NCI-H2029 (cell line): ENCODE data around the gene HYKK.
"Not testable (repeated sequence)": the region's sequence is repeated elsewhere in the genome, so short reads cannot be mapped to it uniquely, and the experiment has no call there.

Source experiments
- DNase-seq: peaks from one replicate; lab custom pipeline; 2025; lab: John Stamatoyannopoulos, UW

Gene HYKK

DNA sequence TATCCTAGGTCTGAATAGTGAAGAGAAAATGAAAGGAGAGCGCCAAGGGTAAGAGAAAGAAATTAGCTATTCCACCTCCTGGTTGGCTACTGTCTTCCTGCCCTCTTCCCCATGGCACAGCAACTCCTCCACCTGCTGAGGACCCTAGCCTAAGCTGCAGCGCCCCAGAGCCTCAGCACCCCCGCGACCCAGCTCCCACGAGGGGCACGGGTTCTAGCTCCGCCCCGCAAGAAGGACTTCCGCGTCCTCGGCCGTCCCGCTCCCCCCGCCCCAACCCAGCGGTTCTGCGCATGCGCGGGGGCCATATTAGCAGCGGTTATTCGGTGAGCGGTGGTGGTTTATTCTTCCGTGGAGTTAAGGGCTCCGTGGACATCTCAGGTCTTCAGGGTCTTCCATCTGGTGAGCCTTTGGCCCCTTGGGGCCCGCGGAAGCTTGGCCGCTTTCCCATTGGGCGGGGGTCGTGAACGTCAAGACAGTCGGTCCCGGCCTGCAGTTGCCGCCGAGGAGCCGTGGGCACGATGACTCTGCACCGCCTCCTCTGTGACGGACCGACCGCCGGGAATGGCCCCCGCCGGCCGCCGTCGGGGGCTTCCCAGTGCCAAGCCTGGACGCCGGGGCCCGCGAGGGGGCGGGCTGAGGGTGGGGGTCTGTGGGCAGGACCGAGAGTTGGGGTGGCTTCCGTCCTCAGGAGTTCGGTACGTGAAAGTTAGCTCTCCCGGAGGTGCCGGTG lies 32.9 kb downstream of the HYKK start, which contains the start of gene PSMA4:
Gene PSMA4, plus strand, starts transcription at position 304 of the 730 bp plus-strand sequence. CDS start 1,484 bp downstream, outside the sequence.
- peak; percentile 60 for DNase-seq

DNA sequence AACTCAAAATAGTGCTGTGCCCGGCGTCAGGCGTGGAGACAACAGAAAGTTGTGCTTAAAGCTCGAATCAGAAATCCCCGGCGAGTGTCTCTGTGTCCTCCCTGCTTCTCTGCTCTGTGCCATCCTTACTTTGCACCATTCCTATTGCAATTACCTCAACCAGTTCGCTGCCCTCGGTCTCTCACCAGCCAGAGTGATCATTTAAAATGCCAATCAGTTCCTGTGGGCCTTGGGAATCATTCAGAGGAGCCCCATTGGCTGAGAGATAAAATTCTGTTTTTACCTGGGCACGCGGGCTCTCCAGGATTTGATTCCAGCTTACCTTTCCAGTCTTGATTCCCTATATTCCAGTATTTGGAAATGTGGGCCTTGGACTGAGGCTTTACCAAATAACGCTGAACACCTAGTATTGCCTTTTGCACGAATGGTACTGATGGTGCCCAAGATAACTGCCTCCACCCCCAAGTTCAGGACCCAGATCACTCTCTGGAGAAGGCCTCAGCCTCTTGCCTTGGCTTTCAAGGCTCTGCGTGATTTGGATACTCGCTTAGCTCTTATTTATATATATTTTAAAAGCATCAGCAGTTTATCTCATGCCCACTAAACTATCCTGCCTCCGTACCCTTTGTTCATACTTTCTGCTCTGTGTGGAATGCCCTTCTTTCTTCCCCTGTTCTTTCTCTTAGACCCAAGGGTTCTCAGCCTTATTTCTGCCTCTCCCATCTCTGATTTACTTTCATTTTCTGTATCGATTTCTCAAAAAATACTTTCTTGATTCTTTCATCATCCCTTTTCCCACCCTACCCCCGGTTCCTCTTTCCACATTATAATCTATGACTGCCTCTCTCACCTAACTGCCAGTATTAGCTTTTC lies 33.7 kb downstream of the HYKK start:
- DNase-seq: no peak

DNA sequence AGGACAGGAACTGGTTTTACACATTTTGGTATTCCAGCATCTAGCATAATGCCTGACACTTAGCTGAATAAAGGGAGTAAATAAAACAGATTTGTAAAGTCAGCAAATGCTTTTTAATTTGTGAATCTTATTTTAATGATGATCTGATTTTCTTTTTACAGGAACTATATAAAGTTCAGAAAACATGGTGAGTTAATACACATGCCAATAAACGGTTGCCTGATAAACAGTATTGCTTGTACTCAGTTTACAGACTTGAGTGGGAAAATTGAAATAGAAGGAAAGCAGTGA lies 34.3 kb downstream of the HYKK start:
- no peak for DNase-seq

DNA sequence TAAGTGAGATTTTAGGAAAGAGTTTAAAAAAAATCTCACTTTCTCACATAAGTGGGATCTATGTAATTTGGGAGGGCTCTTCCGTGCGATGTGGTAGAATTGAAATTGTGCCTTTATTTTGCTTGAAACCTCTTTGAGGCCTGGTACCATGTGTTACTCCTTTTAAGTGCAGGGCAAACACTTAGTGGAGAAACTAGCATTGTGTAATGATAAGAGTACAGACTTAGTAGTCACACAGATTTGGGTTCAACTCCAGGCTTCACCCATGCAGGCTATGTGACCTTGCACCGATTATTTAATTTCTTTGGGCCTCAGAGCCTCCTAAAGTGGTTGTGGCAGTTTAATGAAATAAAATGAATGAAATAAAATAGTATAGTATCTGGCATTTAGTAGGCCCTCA lies 35.3 kb downstream of the HYKK start:
- no peak for DNase-seq

DNA sequence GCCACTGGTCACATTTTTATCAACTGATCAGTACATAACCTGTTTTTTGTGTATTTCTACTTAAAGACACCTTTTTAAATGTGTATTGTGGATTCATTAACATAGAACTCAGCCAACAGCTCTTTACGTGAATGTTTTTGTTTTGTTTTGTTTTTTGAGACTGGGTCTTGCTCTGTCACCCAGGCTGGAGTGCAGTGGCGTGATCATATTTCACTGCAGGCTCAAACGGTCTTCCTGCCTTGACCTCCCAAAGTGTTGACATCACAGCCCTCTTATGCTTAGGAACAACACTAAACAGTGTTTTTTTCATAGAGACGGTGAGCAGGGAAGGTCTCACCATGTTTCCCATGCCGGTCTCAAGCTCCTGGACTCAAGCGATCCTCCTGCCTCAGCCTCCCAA lies 42.8 kb downstream of the HYKK start:
- DNase-seq: no peak

DNA sequence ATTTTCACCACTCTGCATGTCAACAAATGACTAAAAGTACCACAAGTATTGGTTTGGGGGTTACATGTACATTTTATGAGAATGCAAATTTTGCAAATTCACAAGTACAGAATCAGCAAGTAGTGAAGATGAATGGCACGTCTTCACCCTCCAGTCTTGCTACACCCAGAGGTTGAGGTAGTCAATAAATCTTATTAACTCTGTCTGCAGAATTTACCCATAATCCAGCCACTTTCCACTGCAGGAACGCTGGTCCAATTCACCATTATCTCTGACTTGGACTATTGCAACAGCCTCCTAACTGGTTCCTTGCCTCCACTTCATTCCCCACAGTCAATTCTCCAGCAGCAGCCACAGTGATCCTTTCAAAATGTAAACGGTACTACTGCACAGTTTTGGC lies 43.4 kb downstream of the HYKK start:
- no peak for DNase-seq

DNA sequence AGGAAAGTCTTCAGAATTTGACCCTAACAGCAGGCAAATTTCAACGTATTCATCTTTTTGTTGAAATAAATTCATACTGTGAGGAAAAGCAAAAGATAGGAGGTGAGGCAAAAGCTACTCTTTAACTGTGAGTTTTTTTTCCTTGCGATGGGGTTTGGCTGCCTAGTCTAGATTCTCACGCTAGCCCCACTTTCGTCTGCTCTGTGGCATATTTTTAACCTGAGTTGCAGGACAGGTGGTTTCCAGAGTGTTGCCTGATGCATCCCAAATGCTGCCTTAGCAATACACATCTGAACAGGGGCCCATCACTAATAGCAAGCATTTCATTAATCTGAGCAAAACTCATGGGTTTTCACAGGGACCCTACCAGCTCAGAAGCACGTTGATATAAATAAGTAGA lies 44.5 kb downstream of the HYKK start:
- DNase-seq: no peak

DNA sequence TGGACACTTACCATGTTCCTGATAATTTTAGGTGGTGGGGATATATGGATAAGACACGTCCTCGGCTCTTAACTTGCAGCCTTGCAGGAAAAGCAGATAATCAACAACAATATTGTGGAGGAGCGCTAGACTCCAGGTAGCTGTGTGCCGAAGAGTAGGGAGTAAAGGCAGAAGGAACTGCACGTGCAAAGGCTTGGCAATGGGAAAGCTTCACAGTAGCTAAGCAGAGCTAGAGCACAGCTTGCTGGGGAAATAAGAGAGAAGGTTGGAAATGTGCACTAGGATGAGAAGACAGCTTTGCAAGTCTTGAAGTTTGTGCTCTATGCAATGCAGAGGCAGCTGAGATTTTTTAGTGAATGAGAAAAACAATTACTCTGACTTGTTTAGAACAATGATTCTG lies 45.2 kb downstream of the HYKK start:
- DNase-seq: no peak

DNA sequence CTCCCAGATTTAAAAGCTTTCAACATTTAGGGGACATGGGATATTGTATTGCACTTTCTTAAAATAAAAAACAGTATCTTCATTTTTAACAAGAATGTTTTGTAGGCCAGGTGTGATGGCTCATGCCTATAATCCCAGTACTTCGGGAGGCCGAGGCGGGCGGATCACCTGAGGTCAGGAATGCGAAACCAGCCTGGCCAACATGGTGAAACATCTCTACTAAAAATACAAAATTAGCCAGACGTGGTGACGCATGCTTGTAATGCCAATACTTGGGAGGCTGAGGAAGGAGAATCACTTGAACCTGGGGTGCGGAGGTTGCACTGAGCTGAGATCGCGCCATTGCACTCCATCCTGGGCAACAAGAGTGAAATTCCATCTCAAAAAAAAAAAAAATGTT lies 52.8 kb downstream of the HYKK start:
- DNase-seq: not testable (repeated sequence)

DNA sequence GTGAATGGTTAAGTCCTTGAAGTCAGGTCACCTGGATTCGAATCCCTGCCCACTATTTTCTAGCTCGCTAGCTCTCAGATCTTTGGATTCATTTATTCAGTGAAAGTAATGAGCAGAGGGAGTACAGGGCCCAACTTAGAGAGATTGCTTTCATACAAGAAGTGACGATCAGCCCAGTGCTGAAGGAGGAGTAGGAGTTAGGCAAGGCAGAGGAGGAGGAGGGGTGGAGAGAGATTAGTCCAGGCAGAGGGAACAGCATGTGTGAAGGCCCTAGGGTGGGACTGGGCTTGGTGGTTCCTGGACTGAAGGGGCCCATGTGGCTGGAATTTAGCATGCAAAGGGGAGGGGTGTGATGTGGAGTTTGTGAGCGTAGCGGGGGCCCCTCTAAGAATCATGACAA lies 54.1 kb downstream of the HYKK start:
- DNase-seq: no peak

DNA sequence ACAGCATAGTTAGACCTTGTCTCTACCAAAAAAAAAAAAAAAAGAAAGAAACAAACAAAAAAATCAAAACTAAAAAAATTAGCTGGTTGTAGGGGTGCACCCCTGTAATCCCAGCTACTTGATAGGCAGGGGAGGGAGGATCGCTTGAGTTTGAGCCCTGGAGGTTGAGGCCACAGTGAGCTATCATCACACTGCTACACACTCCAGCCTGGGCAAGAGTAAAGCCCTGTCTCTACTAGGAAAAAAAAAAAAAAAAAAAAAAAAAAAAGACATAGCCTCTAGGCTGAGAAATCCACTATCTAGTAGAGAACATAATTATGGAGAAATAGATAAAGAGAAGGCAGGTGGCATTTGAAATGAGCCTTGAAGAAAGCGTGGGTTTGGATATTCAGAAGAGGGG lies 55.7 kb downstream of the HYKK start:
- no peak for DNase-seq

DNA sequence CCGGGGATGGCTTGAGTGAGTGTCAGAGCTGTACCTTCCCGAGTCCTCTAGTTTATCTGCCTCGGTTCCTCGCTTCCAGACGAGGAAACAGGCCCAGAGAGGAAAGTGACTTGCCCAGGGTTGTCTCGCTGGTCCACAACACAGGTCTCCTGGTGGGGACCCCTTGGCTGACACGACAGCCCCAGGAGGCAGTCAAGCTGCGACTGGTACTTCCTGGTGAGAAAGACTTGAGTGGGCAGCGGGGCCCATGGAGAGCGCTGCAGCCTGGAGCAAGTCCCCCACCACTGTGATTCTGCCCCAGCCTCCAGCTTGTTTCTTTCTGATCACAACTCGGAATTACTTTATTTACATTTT lies 57.3 kb downstream of the HYKK start:
- no peak for DNase-seq

DNA sequence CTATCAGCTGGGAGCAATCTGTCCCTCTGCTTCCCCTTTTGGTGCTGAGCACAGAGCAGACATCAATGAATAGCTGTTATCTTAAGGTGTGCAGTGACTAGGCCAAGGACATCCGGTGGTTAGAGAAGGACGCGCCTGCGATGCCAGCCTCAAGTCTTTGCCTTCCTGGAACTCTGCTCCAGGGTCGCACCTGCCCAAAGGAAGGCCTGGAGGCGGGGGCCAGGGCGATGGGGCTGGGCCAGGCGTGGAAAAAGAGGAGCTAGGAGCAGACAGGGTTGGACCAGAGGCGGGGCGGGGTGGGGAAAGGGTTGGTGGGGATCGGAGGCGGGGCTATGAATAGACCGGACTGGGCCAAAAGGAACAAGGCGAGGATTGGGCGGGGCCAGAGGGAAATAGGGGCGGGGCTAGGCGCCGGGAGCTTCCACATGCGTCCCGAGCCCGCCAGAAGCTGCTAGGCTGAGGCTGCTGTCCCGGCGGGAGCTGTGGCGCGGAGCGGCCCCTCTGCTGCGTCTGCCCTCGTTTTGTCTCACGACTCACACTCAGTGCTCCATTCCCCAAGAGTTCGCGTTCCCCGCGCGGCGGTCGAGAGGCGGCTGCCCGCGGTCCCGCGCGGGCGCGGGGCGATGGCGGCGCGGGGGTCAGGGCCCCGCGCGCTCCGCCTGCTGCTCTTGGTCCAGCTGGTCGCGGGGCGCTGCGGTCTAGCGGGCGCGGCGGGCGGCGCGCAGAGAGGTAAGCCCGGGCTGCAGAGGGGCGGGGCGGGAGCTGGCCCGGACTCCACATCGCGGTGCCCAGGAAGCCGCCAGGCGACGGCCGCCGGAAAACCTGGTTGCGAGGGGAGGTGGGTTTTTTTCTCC lies 57.9 kb downstream of the HYKK start, which contains the start of gene CHRNA5:
Gene CHRNA5, plus strand, starts transcription at position 424 of the 854 bp plus-strand sequence. Its CDS starts 200 bp downstream, at position 624.
- peak; percentile 58 for DNase-seq

DNA sequence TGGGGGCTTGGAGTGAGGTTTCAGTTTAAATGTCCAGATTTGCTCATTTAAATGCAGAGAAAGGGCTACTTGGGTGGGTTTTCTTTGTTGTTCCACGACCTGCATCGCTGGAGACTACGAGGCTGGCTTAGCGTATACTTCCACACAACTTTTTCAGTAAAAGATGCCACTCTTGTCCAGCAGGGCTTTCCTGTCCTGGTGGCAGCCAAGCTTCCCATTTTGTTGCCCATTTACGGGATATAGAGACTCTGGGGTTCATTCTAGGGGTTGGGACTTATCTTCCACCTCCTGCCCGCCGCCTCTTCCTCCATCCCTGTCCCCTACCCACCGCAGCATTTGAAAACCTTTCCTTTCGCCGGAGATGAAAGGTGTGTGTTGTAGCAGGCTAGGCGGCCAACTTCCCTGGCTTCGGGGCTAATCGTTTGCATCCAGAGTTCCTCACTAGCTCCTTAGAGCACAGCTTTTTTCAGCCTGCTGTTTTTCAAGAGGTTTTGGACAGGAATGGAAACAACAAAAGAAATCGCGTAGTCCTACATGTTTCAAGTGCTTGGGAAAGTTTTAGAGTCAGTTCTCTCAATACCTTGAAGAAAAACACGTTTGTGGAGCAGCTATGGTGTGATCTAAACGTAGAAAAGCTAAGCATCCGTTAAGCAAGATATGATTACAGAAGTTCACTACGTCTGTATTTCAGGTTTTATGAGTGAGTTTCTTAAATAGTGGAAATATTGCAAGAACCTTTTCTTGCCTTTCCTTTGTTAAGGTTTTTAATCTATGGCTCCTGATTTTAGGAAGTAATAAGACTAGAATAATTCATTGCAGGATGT lies 58.8 kb downstream of the HYKK start:
- no peak for DNase-seq

DNA sequence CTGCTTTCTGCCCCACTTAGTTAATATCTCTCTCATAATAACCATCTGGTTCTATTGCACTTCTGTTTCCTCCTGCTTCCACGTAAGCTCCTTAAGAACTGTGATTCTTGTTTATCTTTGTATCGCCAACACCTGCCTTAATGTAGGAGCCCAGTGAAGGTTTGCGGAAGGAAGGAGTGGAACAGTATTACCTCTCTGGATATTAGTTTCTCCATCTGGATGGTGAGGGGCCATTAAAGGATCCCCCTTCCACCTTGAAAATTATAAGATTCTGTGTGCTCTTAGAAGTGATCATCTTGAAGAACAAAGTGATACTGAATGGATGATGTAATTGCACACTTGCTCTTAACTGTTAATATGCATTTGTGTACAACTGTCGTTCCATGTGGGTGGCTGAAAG lies 60.2 kb downstream of the HYKK start:
- no peak for DNase-seq

DNA sequence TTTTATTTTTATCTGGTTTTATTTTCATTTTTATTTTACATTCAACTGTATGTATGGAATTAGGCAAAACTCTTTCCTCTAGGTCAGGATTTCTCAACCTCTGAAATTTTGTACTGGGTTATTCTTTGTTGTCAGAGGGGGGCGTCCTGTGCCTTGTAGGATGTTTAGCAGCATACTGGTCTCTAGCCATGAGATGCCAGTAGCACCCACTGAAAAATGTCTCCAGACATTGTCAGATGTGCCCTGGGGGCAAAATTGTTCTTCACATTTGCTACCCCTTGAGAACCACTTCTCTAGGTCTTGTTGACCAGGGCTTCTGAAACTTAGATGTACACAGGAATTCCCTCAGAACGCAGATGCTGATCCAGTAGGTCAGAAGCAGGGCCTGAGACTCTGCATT lies 63.3 kb downstream of the HYKK start:
- DNase-seq: no peak

DNA sequence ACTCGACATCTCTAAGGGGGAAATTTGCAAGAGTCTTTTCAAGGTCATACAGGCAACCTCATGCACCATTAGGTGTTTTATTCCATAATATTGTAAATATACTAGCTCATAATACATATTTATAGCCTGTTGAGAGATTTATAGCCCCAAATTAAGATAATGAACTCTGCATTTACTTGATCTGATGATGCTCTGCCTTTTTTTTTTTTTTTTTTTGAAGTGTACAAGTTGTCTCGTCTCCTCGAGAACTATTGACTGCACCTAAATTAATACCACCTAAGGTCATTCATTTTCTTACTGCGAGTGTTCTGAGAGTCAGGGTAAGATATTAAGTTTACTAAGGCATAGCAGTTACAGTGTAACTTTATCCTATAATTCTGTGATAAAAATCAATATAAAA lies 64.0 kb downstream of the HYKK start:
- no peak for DNase-seq

DNA sequence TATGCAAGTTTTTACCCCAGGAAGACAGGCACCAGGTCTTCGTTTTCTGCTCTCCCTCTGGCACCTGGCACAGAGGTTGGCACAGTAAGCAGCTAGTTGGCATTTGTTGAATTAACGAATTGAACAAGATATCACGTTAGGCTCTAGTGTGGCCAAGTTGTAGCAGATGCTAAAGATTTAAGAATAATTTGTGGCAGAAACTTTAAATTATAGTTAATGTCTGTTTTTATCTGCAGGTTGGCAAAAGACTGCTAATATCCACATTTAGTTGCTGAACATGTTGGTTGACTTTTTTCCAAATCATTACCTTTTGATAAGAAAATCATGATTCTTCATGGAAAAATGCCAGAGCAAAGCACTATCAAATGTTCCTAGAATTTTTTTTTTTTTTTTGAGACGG lies 66.0 kb downstream of the HYKK start:
- DNase-seq: no peak

DNA sequence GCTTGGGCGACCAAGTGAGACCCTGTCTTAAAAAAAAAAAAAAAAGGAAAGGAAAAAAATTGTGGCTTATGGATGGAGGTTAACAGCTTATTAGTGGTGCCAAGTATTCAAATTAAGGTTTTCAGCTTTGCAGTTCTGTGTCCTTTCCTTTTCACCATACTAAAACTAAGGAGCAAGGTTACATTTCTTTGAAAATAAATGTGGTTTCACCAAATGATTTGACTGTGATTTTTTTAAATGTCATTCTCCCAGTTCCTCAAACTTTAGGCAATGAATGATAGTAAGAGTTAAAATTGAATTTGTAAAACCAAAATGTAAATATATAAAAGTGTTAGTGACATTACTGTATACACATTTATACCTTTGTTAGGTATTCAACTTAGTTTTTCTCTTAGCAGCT lies 67.6 kb downstream of the HYKK start:
- no peak for DNase-seq
